Measurements from ENCODE around the gene HOXA2. TPM values are rescaled to one million over a fixed set of nuclear protein-coding genes. Genes with fewer than 3 reads are reported as not detected.

The HOXA2 gene
- total and polyA plus RNA-seq, 2 of the 13 experiments (the other 11 are each of a cell fraction or from before 2014, with no cell fraction given): 0.22 to 0.29 TPM

DNA sequence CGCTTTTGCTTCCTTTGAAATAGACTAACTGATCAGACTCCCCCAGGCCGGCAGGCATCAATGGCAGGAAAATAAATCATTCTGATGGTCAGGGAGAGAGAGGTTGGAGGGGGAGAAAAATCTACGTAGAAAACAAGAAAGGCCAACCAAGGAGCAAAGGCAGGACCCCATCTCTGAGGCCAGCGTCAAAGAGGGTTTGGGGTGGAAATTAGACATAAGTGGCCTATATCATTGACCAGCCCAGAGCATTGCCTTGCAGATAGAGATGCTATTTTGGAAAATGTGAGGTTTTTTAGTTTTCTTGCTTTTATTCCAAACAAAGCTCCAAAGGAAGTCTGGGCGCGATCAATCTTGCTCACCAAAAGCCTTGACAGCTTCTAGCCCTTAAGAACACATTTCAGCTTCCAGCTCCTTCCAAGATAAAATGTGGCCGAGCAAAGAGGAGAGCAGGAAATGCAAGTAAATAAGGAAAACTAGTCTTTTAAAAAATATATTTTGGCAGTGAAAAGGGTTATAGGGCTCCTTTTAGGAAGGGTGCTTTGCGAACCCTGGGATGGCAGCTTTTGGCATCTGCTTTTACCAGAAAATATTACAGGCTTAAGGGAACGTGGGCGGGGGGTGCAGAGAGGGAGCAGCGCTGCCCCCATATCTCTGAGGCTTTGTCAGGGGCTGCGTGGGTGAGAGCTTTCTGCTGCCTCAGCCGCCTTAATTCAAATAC, 2.0 kb upstream of the HOXA2 start:
- no peak for FAIRE-seq
- TF ChIP-seq ATAD3A (CRISPR knock-in tag; IDR thresholded peaks at IDR 0.05) (no peak), THYN1 (CRISPR knock-in tag; IDR thresholded peaks at IDR 0.05; ENCODE audit: borderline replicate concordance, low read depth) (no peak), ZFP82 (CRISPR knock-in tag; IDR thresholded peaks at IDR 0.05; ENCODE audit: borderline replicate concordance) (no peak), POGZ (CRISPR knock-in tag; IDR thresholded peaks at IDR 0.05) (no peak), ZMYM2 (CRISPR knock-in tag; IDR thresholded peaks at IDR 0.05) (no peak), ZNF256 (CRISPR knock-in tag; conservative IDR thresholded peaks at IDR 0.05) (no peak), TAF1 (CRISPR knock-in tag; IDR thresholded peaks at IDR 0.05) (no peak), ZFP36L1 (CRISPR knock-in tag; IDR thresholded peaks at IDR 0.05) (no peak)
- TF ChIP-seq, protein P1, sequence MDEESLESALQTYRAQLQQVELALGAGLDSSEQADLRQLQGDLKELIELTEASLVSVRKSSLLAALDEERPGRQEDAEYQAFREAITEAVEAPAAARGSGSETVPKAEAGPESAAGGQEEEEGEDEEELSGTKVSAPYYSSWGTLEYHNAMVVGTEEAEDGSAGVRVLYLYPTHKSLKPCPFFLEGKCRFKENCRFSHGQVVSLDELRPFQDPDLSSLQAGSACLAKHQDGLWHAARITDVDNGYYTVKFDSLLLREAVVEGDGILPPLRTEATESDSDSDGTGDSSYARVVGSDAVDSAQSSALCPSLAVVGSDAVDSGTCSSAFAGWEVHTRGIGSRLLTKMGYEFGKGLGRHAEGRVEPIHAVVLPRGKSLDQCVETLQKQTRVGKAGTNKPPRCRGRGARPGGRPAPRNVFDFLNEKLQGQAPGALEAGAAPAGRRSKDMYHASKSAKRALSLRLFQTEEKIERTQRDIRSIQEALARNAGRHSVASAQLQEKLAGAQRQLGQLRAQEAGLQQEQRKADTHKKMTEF (CRISPR knock-in tag; IDR thresholded peaks at IDR 0.05): no peak
- TF ChIP-seq, protein P2, sequence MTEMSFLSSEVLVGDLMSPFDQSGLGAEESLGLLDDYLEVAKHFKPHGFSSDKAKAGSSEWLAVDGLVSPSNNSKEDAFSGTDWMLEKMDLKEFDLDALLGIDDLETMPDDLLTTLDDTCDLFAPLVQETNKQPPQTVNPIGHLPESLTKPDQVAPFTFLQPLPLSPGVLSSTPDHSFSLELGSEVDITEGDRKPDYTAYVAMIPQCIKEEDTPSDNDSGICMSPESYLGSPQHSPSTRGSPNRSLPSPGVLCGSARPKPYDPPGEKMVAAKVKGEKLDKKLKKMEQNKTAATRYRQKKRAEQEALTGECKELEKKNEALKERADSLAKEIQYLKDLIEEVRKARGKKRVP (CRISPR knock-in tag; IDR thresholded peaks at IDR 0.05): no peak
- BruUV-seq (replicated peaks): no TSS peak

More for the DNA sequence above, 2.0 kb upstream of the HOXA2 start:
- CTCF ChIA-PET (ENCODE audit: low intra/inter-chr PET ratio, low total read pairs): no interaction called here
- H3K36me3 ChIP-seq (replicated peaks in 1 of 2; ENCODE audit: control insufficient read depth in 1 of 2, insufficient read depth in 2 of 2, low read length in 2 of 2): 0 out of 5 replicates have a peak, but pooled peaks cover 0 to 4% of the 10 kb centered on the region in 2 experiments
- H2AFZ ChIP-seq (ENCODE audit: low read length): no peak overlapping the region
- H3K9me3 ChIP-seq (ENCODE audit: low read length): no peaks in the 10 kb centered on the region
- no peaks in the 10 kb centered on the region for H3K79me2 ChIP-seq (ENCODE audit: insufficient read depth, low read length)
- no peak overlapping the region for H3K4me3 ChIP-seq (replicated peaks in 1 of 3; ENCODE audit: insufficient read depth in 1 of 3, low read depth in 2 of 3, low read length in 3 of 3)
- no peaks in the 10 kb centered on the region for H4K20me1 ChIP-seq (ENCODE audit: insufficient read depth, low read length)
- intact Hi-C loops (cut with micrococcal nuclease; ENCODE audit: unreplicated experiment) (no loop called here), in situ Hi-C loops (cut with HindIII; ENCODE audit: extremely low pct_ligation_motif_present, low pct_unique_long_range_greater_than_20kb) (no loop called here)
- no peak overlapping the region for H3K27ac ChIP-seq (ENCODE audit: extremely low read length, insufficient read depth, low read length)
- DNase-seq (ENCODE audit: low spot score): no peak
- H3K27me3 ChIP-seq (ENCODE audit: control insufficient read depth in 1 of 2, insufficient read depth in 2 of 2, low read length in 2 of 2): no peaks in the 10 kb centered on the region
- POLR2A ChIA-PET: interaction anchor here (1.7 kb wide), 1 partner anchor 16 kb away, joined by 4 read pairs; no protein-coding TSS in a partner anchor
- 95% methylated on average over 13 of the region's 13 CpGs for whole genome bisulfite sequencing (ENCODE audit: low lambda C conversion rate)
- no peak for ATAC-seq
- no peaks in the 10 kb centered on the region for H3K4me1 ChIP-seq (ENCODE audit: insufficient read depth, low read length)
- no peak overlapping the region for H3K4me2 ChIP-seq (ENCODE audit: low read depth, low read length)
- H3K9ac ChIP-seq (ENCODE audit: insufficient read depth, low read depth, low read length): no peak overlapping the region

Data from HepG2 (cell line).